GM23248 (cell line): ENCODE results near the gene COLEC11. TPM values are rescaled to one million over a fixed set of nuclear protein-coding genes. Genes with fewer than 3 reads are reported as not detected.

Experiments used
- DNase-seq: peaks from one replicate; pipeline ENCODE4 v3.0.0-alpha.2; 2015
- H2AFZ ChIP-seq: fragments of 200-600 bp; sonication (generic); 2 replicates; pipeline ENCODE4 v1.6.1; 2016; ENCODE audit warnings: antibody characterized with exemption
- H3F3A ChIP-seq: fragments of 200-600 bp; sonication (generic); 2 replicates; pipeline ENCODE4 v1.6.1; 2016; ENCODE audit warnings: mild to moderate bottlenecking, antibody characterized with exemption, mixed run types; ENCODE audit not compliant: insufficient read depth
- H3K27ac ChIP-seq: fragments of 200-600 bp; sonication (generic); 2 replicates; pipeline ENCODE4 v1.5.1; 2016; ENCODE audit warnings: mild to moderate bottlenecking
- H3K27me3 ChIP-seq: fragments of 200-600 bp; sonication (generic); replicated peaks from 2 replicates; pipeline ENCODE4 v1.6.1; 2016; ENCODE audit warnings: mild to moderate bottlenecking; ENCODE audit not compliant: insufficient read depth
- H3K36me3 ChIP-seq: fragments of 200-600 bp; sonication (generic); 2 replicates; pipeline ENCODE4 v1.6.1; 2016; ENCODE audit warnings: low read depth, mild to moderate bottlenecking
- H3K4me1 ChIP-seq: fragments of 200-600 bp; sonication (generic); 2 replicates; pipeline ENCODE4 v1.6.1; 2016; ENCODE audit warnings: mild to moderate bottlenecking; ENCODE audit not compliant: insufficient read depth
- H3K4me2 ChIP-seq: fragments of 200-600 bp; sonication (generic); one replicate; pipeline ENCODE4 v1.6.1; 2016; ENCODE audit warnings: mild to moderate bottlenecking; ENCODE audit not compliant: unreplicated experiment
- H3K4me3 ChIP-seq: fragments of 200-600 bp; sonication (generic); 2 replicates; pipeline ENCODE4 v1.5.1; 2016; ENCODE audit warnings: mild to moderate bottlenecking
- H3K79me2 ChIP-seq: fragments of 200-600 bp; sonication (generic); 2 replicates; pipeline ENCODE4 v1.6.1; 2016; ENCODE audit warnings: mild to moderate bottlenecking; ENCODE audit not compliant: insufficient read depth
- H3K9ac ChIP-seq: fragments of 200-600 bp; sonication (generic); 2 replicates; pipeline ENCODE4 v1.6.1; 2016; ENCODE audit warnings: mild to moderate bottlenecking
- H3K9me2 ChIP-seq: fragments of 200-600 bp; sonication (generic); 2 replicates; pipeline ENCODE4 v1.6.1; 2016; ENCODE audit warnings: mixed run types, mild to moderate bottlenecking, moderate library complexity; ENCODE audit not compliant: insufficient read depth
- H3K9me3 ChIP-seq: fragments of 200-600 bp; sonication (generic); one replicate; pipeline ENCODE4 v1.6.1; 2017; ENCODE audit warnings: low read depth
- H4K20me1 ChIP-seq: fragments of 200-600 bp; sonication (generic); 2 replicates; pipeline ENCODE4 v1.6.0; 2016; ENCODE audit not compliant: insufficient read depth
- EZH2 ChIP-seq: fragments of 200-600 bp; sonication (generic); IDR thresholded peaks from 2 replicates; pipeline ENCODE4 v1.6.1; 2018; ENCODE audit warnings: antibody characterized with exemption, mild to moderate bottlenecking; ENCODE audit not compliant: insufficient read depth, poor library complexity, severe bottlenecking
- EZH2phosphoT487 ChIP-seq: fragments of 200-600 bp; sonication (generic); IDR thresholded peaks from 2 replicates; pipeline ENCODE4 v1.6.1; 2018; ENCODE audit warnings: antibody characterized with exemption, moderate library complexity, mild to moderate bottlenecking, low read depth; ENCODE audit not compliant: insufficient read depth
- WGBS, 2 experiments: methylation state at CpG; one replicate each; pipeline ENCODE4 v1.1.6; 2015 to 2017; ENCODE audit warnings: low lambda C conversion rate in 2 of 2, low coverage in 1 of 2; ENCODE audit errors: missing lambda C conversion rate in 2 of 2; 5-methylcytosine and 5-hydroxymethylcytosine counted together
- in situ Hi-C: fragments of 300-500 bp; cut with MboI; formaldehyde crosslinking; loops from 2 replicates; pipeline ENCODE4 v1.15.0; 2020
- polyA plus RNA-seq: library from polyadenylated mRNA; unstranded; fragments of >200 nt; fragmentation: Nextera tagmentation; extraction: Ambion mirVana; gene quantifications from 2 replicates; pipeline ENCODE4 v1.2.1, GENCODE V29; 2016
- total RNA-seq: library from RNA; depleted of rRNA; stranded (reverse); fragments of >200 nt; shearing (Covaris generic); gene quantifications from 2 replicates; pipeline ENCODE4 v1.2.3, GENCODE V29; 2014

COLEC11 gene
- total and polyA plus RNA-seq, 2 experiments from 2014 or later: not detected

DNA sequence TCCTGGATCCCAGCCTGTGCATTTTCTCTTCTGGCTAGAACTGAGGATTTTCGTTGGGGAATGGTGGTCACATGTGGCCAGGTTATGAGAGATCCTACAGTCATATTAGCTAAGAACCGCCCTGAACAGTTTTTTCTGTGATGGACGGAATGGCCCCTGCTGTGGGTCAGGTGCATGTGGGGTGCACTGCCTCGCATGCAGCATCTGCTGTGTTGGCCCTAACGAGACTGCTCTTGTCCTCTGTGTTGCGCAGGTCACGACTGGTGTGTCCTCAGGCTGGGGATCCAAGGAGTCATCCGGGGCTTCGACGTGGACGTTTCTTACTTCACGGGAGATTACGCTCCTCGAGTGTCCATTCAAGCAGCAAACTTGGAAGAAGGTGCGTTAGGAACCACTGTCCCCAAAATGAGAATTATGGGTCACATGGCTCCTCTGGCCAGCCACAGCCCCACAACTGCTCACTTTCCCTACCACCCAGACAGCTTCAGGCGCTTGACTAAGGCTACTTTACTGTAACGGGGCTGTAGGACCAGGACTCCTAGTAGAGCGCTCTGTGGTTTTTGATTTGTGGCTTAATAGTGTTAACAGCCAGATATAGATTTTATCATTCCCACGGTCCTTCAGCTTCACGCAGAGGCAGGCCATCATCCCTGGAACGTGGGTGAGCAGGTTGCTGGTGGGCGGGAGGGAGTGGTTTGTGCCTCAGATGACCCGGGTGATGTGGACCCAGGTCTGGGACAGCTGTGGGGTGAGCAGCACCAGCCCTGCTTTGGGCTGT is 84.9 kb downstream of the COLEC11 start:
- Histone ChIP-seq H3K9me2 (no peaks in the 10 kb centered on the region), H2AFZ (no peak overlapping the region), H3K9ac (no peak overlapping the region), H3K27ac (no peak overlapping the region), H3F3A (no peaks in the 10 kb centered on the region), H3K4me1 (no peaks in the 10 kb centered on the region), H4K20me1 (no peaks in the 10 kb centered on the region), H3K79me2 (no peaks in the 10 kb centered on the region), H3K9me3 (no peaks in the 10 kb centered on the region), H3K36me3 (no peaks in the 10 kb centered on the region), H3K27me3 (no peaks in the 10 kb centered on the region), H3K4me3 (no peak overlapping the region), H3K4me2 (no peak overlapping the region)
- 50 to 55% methylated on average over 23 of the region's 23 CpGs for whole genome bisulfite sequencing, 2 experiments
- in situ Hi-C loops: no loop called here
- no peak for DNase-seq
- no peak for TF ChIP-seq EZH2phosphoT487
- TF ChIP-seq EZH2: no peak

DNA sequence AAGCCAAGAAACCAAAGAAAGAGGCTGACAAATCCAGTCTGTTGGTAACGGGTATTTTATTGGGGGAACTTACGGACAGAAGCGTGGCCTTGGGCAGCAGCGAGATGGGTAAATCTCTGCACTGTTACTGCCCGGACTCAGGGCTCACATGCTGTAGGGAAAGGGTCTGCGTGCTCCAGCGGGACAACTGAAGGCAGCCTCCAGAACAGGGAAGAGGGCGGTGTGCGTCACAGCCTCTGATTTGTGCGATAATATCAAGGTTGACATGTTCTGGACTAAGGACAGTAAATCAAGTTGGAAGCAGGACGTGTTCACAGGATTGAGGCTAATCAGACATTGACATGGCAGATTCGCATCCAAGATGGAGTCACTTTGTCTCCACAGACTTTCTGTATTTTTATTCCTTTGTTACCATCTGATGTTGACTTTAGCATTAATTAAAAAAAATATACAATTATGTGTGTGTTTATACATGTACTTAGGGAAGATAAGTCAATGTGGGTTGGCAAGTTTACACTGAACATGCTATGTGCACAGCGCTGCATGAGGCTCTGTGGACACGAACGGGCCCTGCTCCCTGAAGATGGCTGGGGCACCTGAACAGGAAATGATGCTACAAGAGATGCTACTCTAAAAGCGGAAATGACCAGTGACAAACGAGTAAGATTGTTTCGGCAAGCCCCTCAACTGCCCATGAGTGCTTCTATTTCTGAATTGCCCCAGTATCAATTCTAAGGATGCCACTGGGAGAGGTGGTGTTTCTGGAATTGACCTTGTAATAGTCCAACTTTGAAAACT is 85.8 kb downstream of the COLEC11 start:
- no peaks in the 10 kb centered on the region for H3K27me3 ChIP-seq
- H3K79me2 ChIP-seq: no peaks in the 10 kb centered on the region
- no peaks in the 10 kb centered on the region for H3K36me3 ChIP-seq
- H4K20me1 ChIP-seq: no peaks in the 10 kb centered on the region
- no peak for DNase-seq
- H3K27ac ChIP-seq: no peak overlapping the region
- no peak overlapping the region for H2AFZ ChIP-seq
- no peak overlapping the region for H3K4me2 ChIP-seq
- WGBS, 2 experiments: 61 to 66% methylated on average over 18 of the region's 18 CpGs
- H3K4me1 ChIP-seq: no peaks in the 10 kb centered on the region
- no peak for TF ChIP-seq EZH2phosphoT487
- no peak for TF ChIP-seq EZH2
- no peaks in the 10 kb centered on the region for H3K9me2 ChIP-seq
- no peaks in the 10 kb centered on the region for H3K9me3 ChIP-seq
- H3K9ac ChIP-seq: no peak overlapping the region
- H3K4me3 ChIP-seq: no peak overlapping the region
- no peaks in the 10 kb centered on the region for H3F3A ChIP-seq
- in situ Hi-C loops: no loop called here

DNA sequence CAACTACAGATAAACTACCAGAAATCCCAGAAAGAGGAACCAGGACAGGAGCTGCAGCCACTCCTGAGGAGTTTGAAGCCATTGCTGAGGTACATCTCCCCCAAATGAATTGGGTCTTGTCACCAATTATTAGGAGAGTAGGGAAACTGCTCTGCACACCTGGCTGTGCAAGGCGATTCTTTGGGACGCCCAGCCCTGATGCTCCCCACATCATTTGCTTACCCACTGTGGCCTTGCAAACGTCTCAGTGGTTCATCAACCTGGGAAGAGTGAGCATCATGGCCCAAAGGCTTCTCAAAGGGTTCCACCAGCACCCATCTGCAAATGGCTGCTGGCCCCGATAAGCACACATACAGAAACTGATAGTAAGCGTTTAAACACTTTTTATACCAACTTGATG is 86.7 kb downstream of the COLEC11 start:
- H3K4me1 ChIP-seq: no peaks in the 10 kb centered on the region
- no peak overlapping the region for H3K27ac ChIP-seq
- H4K20me1 ChIP-seq: no peaks in the 10 kb centered on the region
- no peaks in the 10 kb centered on the region for H3K36me3 ChIP-seq
- DNase-seq: no peak
- TF ChIP-seq EZH2 (no peak), EZH2phosphoT487 (no peak)
- no peaks in the 10 kb centered on the region for H3K79me2 ChIP-seq
- no peak overlapping the region for H3K4me2 ChIP-seq
- 46 to 55% methylated on average over 5 of the region's 5 CpGs for WGBS, 2 experiments
- no peaks in the 10 kb centered on the region for H3K9me3 ChIP-seq
- H3K9ac ChIP-seq: no peak overlapping the region
- H3F3A ChIP-seq: no peaks in the 10 kb centered on the region
- no peaks in the 10 kb centered on the region for H3K27me3 ChIP-seq
- in situ Hi-C loops: no loop called here
- H3K4me3 ChIP-seq: no peak overlapping the region
- H3K9me2 ChIP-seq: no peaks in the 10 kb centered on the region
- no peak overlapping the region for H2AFZ ChIP-seq

GRCh38 chr2:3682811-3683210 is 87.9 kb downstream of the COLEC11 start:
- 61 to 62% methylated on average over 6 of the region's 6 CpGs for WGBS, 2 experiments
- Histone ChIP-seq H3K9me2 (no peaks in the 10 kb centered on the region), H3K79me2 (no peaks in the 10 kb centered on the region), H3K27ac (no peak overlapping the region), H3K9ac (no peak overlapping the region), H3K4me1 (no peaks in the 10 kb centered on the region), H3K36me3 (no peaks in the 10 kb centered on the region), H3K27me3 (no peaks in the 10 kb centered on the region), H3K4me3 (no peak overlapping the region), H4K20me1 (no peaks in the 10 kb centered on the region), H3F3A (no peaks in the 10 kb centered on the region), H3K4me2 (no peak overlapping the region), H2AFZ (no peak overlapping the region), H3K9me3 (no peaks in the 10 kb centered on the region)
- TF ChIP-seq EZH2phosphoT487 (no peak), EZH2 (no peak)
- in situ Hi-C loops: no loop called here
- DNase-seq: no peak
